Stimulated activated CD8-positive, alpha-beta memory T cell treated with anti-CD3 and anti-CD28 coated beads, Interleukin-4, amount 100 ng/mL, for 24 hours (primary cell): Measurements from ENCODE around the gene NMS.
"Not testable (repeated sequence)": the region's sequence is repeated elsewhere in the genome, so short reads cannot be mapped to it uniquely, and the experiment has no call there.

ENCODE experiments used
- DNase-seq: peaks from one replicate; pipeline ENCODE4 v3.0.0-alpha.2; 2020; ENCODE audit warnings: low read depth

The NMS gene

GRCh38 chr2:100470182-100470581 is at the start of gene NMS:
NMS (plus strand) TSS chr2:100470482; CDS start chr2:100470489, 7 bp downstream.
- no peak for DNase-seq

GRCh38 chr2:100422320-100423055 is 47.8 kb upstream of the NMS start:
- DNase-seq: no peak

GRCh38 chr2:100423631-100424030 is 46.7 kb upstream of the NMS start:
- DNase-seq: no peak

GRCh38 chr2:100424277-100424875 is 45.9 kb upstream of the NMS start:
- DNase-seq: no peak

GRCh38 chr2:100425107-100425506 is 45.2 kb upstream of the NMS start:
- DNase-seq: no peak

- no peak for DNase-seq
Measured at GRCh38 chr2:100425573-100426383, 44.5 kb upstream of the NMS start.

- no peak for DNase-seq
Measured at GRCh38 chr2:100426384-100426720, 43.9 kb upstream of the NMS start.

GRCh38 chr2:100427111-100427510 is 43.2 kb upstream of the NMS start:
- no peak for DNase-seq

GRCh38 chr2:100427627-100428258 is 42.5 kb upstream of the NMS start:
- peak; percentile 59 for DNase-seq

- no peak for DNase-seq
Measured at GRCh38 chr2:100429726-100430125, 40.6 kb upstream of the NMS start.

- no peak for DNase-seq
Measured at GRCh38 chr2:100437751-100438150, 32.5 kb upstream of the NMS start.

- no peak for DNase-seq
Measured at GRCh38 chr2:100446696-100447095, 23.6 kb upstream of the NMS start.

- DNase-seq: no peak
Measured at GRCh38 chr2:100451092-100451491, 19.2 kb upstream of the NMS start.

- DNase-seq: no peak
Measured at GRCh38 chr2:100451734-100452133, 18.5 kb upstream of the NMS start.

- DNase-seq: no peak
Measured at GRCh38 chr2:100453853-100454252, 16.4 kb upstream of the NMS start.

- DNase-seq: not testable (repeated sequence)
Measured at GRCh38 chr2:100456357-100456756, 13.9 kb upstream of the NMS start.

- no peak for DNase-seq
Measured at GRCh38 chr2:100460904-100461530, 9.3 kb upstream of the NMS start.

- no peak for DNase-seq
Measured at GRCh38 chr2:100470898-100471514, 724 bp downstream of the NMS start.

- DNase-seq: no peak
Measured at GRCh38 chr2:100476606-100477005, 6.3 kb downstream of the NMS start.

- no peak for DNase-seq
Measured at GRCh38 chr2:100482741-100483140, 12.5 kb downstream of the NMS start.

GRCh38 chr2:100483895-100484294 is 13.6 kb downstream of the NMS start:
- DNase-seq: no peak

GRCh38 chr2:100484390-100484789 is 14.1 kb downstream of the NMS start:
- DNase-seq: no peak
